Neural progenitor cell (in vitro differentiated cells): ENCODE results near the gene SHANK3.

Source experiments
- CTCF ChIP-seq: fragments of 200-600 bp; sonication (generic); IDR thresholded peaks from 2 replicates; pipeline ENCODE4 v1.5.1; 2017; ENCODE audit warnings: antibody characterized with exemption, mild to moderate bottlenecking
- EZH2 ChIP-seq: fragments of 200-600 bp; sonication (generic); IDR thresholded peaks from 2 replicates; pipeline ENCODE4 v1.6.1; 2017; ENCODE audit warnings: antibody characterized with exemption, mild to moderate bottlenecking, moderate library complexity
- EZH2phosphoT487 ChIP-seq: fragments of 200-600 bp; sonication (generic); IDR thresholded peaks from 2 replicates; pipeline ENCODE4 v1.6.1; 2017; ENCODE audit warnings: antibody characterized with exemption

- TF ChIP-seq CTCF (no peak), EZH2 (no peak), EZH2phosphoT487 (no peak)
Measured at GRCh38 chr22:50717709-50718351, 45.2 kb downstream of the SHANK3 start.
